Trophoblast cell (in vitro differentiated cells and primary cell): ENCODE measurements around the gene TSPO.

Experiments
- DNase-seq, 2 donors: peaks; one replicate each; pipeline ENCODE4 v3.0.0-alpha.2; 2016
- H2AFZ ChIP-seq: 2 replicates; pipeline ENCODE4 v1.6.1; 2013; ENCODE audit warnings: low read length, moderate library complexity, mild to moderate bottlenecking; ENCODE audit not compliant: insufficient read depth, poor library complexity
- H2AK5ac ChIP-seq: 2 replicates; pipeline ENCODE4 v1.6.1; 2013; ENCODE audit warnings: mild to moderate bottlenecking, low read length
- H2BK120ac ChIP-seq: 2 replicates; pipeline ENCODE4 v1.6.1; 2013; ENCODE audit warnings: low read length, mild to moderate bottlenecking, moderate library complexity; ENCODE audit not compliant: insufficient read depth, poor library complexity
- H2BK12ac ChIP-seq: 2 replicates; pipeline ENCODE4 v1.6.1; 2013; ENCODE audit warnings: mild to moderate bottlenecking, low read length, moderate library complexity
- H2BK5ac ChIP-seq: 2 replicates; pipeline ENCODE4 v1.6.1; 2013; ENCODE audit warnings: low read length, low read depth, moderate library complexity, mild to moderate bottlenecking; ENCODE audit not compliant: poor library complexity
- H3K14ac ChIP-seq: 2 replicates; pipeline ENCODE4 v1.6.1; 2013; ENCODE audit warnings: mild to moderate bottlenecking, low read length
- H3K18ac ChIP-seq: 2 replicates; pipeline ENCODE4 v1.6.1; 2013; ENCODE audit warnings: mild to moderate bottlenecking, low read length
- H3K23ac ChIP-seq: 2 replicates; pipeline ENCODE4 v1.6.1; 2013; ENCODE audit warnings: low read length
- H3K27ac ChIP-seq: 2 replicates; pipeline ENCODE4 v1.5.1; 2013; ENCODE audit warnings: low read depth, mild to moderate bottlenecking, inconsistent platforms, low read length, moderate library complexity
- H3K27me3 ChIP-seq: 2 replicates; pipeline ENCODE4 v1.6.1; 2013; ENCODE audit warnings: inconsistent platforms, mild to moderate bottlenecking, low read length, moderate library complexity; ENCODE audit not compliant: insufficient read depth
- H3K36me3 ChIP-seq, 2 experiments: 1 replicate in 1 of 2; 2 replicates in 1 of 2; pipeline ENCODE4 v1.6.1; 2013; ENCODE audit warnings: low read length in 2 of 2, mild to moderate bottlenecking in 2 of 2, moderate library complexity in 1 of 2; ENCODE audit not compliant: insufficient read depth in 2 of 2, control insufficient read depth in 1 of 2
- H3K4ac ChIP-seq: 2 replicates; pipeline ENCODE4 v1.6.1; 2013; ENCODE audit warnings: low read depth, mild to moderate bottlenecking, low read length, moderate library complexity
- H3K4me1 ChIP-seq, 2 experiments: 1 replicate in 1 of 2; 2 replicates in 1 of 2; pipeline ENCODE4 v1.6.1; 2013; ENCODE audit warnings: low read length in 2 of 2, mild to moderate bottlenecking in 2 of 2, moderate library complexity in 1 of 2; ENCODE audit not compliant: insufficient read depth in 2 of 2, control insufficient read depth in 1 of 2
- H3K4me2 ChIP-seq: 2 replicates; pipeline ENCODE4 v1.6.1; 2013; ENCODE audit warnings: inconsistent platforms, mild to moderate bottlenecking, low read length, moderate library complexity
- H3K4me3 ChIP-seq: 2 replicates; pipeline ENCODE4 v1.5.1; 2013; ENCODE audit warnings: mild to moderate bottlenecking, low read depth, low read length, inconsistent platforms
- H3K79me1 ChIP-seq: one replicate; pipeline ENCODE4 v1.6.1; 2013; ENCODE audit warnings: low read length
- H3K79me2 ChIP-seq: 2 replicates; pipeline ENCODE4 v1.6.1; 2013; ENCODE audit warnings: low read length, mild to moderate bottlenecking; ENCODE audit not compliant: control insufficient read depth, insufficient read depth, poor library complexity
- H3K9ac ChIP-seq: 2 replicates; pipeline ENCODE4 v1.6.1; 2013; ENCODE audit warnings: mild to moderate bottlenecking, low read length
- H3K9me3 ChIP-seq: 2 replicates; pipeline ENCODE4 v1.6.1; 2013; ENCODE audit warnings: low read depth, mild to moderate bottlenecking, control low read depth, inconsistent platforms, low read length; ENCODE audit not compliant: insufficient read depth
- H4K12ac ChIP-seq: 2 replicates; pipeline ENCODE4 v1.6.1; 2013; ENCODE audit warnings: low read depth, mild to moderate bottlenecking, low read length, moderate library complexity
- H4K8ac ChIP-seq: 2 replicates; pipeline ENCODE4 v1.6.1; 2013; ENCODE audit warnings: low read depth, mild to moderate bottlenecking, low read length, moderate library complexity
- H4K91ac ChIP-seq: one replicate; pipeline ENCODE4 v1.6.1; 2013; ENCODE audit warnings: low read depth, mild to moderate bottlenecking, low read length, moderate library complexity
- WGBS: extraction: QIAGEN DNeasy Blood & Tissue Kit; methylation state at CpG from one replicate; pipeline ENCODE4 v1.1.7; 2013; ENCODE audit warnings: missing lambda C conversion rate; ENCODE audit not compliant: insufficient read length, insufficient coverage; ENCODE audit errors: extremely low coverage; 5-methylcytosine and 5-hydroxymethylcytosine counted together

The TSPO gene

DNA sequence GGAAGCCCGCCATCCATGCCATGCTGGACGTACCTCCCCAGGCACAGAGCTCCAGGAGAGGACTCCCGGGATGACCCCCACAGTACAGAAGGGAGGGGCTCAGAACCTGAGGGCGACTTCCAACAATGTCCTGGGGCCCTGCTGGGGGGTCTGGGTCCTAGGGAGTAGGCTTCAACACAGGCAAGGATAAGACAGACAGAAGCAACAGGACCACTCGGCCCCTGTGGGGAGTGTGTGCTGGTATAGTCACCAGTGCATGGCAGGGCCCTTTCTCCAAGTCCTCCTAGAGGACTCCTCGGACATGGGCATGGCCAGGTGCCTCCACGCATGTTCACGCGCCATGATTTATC lies 18.7 kb downstream of the TSPO start:
- Histone ChIP-seq H3K4me3 (no peak overlapping the region), H4K91ac (no peak overlapping the region), H3K79me1 (peaks cover 4% of the 10 kb centered on the region), H3K27ac (no peak overlapping the region), H3K4me2 (no peak overlapping the region), H4K8ac (no peak overlapping the region), H3K9ac (no peak overlapping the region), H2AK5ac (no peak overlapping the region), H3K18ac (no peak overlapping the region), H3K14ac (no peak overlapping the region), H3K4ac (no peak overlapping the region), H3K4me1 (peaks cover 10 to 12% of the 10 kb centered on the region in 2 experiments), H2BK120ac (no peak overlapping the region), H3K79me2 (no peaks in the 10 kb centered on the region), H3K36me3 (peaks cover 44 to 55% of the 10 kb centered on the region in 2 experiments), H2AFZ (no peak overlapping the region), H3K27me3 (no peaks in the 10 kb centered on the region), H3K23ac (no peak overlapping the region), H4K12ac (no peak overlapping the region), H2BK12ac (no peak overlapping the region), H3K9me3 (no peaks in the 10 kb centered on the region), H2BK5ac (no peak overlapping the region)
- no peak for DNase-seq
- no CpG with 5 or more reads among the region's 9 CpGs for WGBS

DNA sequence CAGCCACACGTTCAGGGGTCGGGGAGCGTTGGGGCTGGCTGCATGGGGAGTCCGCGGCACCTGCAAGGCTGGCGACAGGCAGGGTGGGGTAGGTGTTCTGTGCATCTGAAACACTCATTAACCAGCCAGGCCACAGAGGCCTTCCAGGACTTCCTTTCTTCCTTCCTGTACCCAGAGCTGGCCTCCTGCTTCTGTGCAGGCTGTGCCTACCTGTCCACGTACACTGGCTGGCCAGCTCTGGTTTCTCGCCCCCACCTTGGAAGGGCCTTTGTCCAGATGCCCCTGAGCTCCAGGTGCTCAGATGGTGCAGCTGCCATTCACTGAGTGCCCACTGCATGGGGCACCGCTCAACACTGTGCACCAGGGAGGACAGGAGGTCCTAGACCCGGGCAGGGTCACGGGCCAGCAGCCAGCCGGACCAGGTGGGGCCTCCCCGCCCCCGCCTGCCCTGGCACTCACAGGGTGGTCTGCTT lies 19.7 kb downstream of the TSPO start:
- Histone ChIP-seq H3K4me2 (no peak overlapping the region), H3K79me2 (no peaks in the 10 kb centered on the region), H2BK12ac (no peak overlapping the region), H2BK5ac (no peak overlapping the region), H3K27ac (no peak overlapping the region), H3K4me3 (no peak overlapping the region), H2AFZ (no peak overlapping the region), H3K4ac (no peak overlapping the region), H3K23ac (no peak overlapping the region), H2AK5ac (no peak overlapping the region), H3K79me1 (peaks cover 4% of the 10 kb centered on the region), H4K91ac (no peak overlapping the region), H3K27me3 (no peaks in the 10 kb centered on the region), H3K36me3 (peaks cover 48 to 59% of the 10 kb centered on the region in 2 experiments), H2BK120ac (no peak overlapping the region), H4K12ac (no peak overlapping the region), H3K9ac (no peak overlapping the region), H3K14ac (no peak overlapping the region), H3K9me3 (no peaks in the 10 kb centered on the region), H3K4me1 (peaks cover 10 to 12% of the 10 kb centered on the region in 2 experiments), H3K18ac (no peak overlapping the region), H4K8ac (no peak overlapping the region)
- DNase-seq = no peak
- WGBS = no CpG with 5 or more reads among the region's 14 CpGs

- no peak overlapping the region for H2AK5ac ChIP-seq
- no peak overlapping the region for H3K4ac ChIP-seq
- no peak overlapping the region for H3K18ac ChIP-seq
- no peak overlapping the region for H3K9ac ChIP-seq
- no peak overlapping the region for H3K27ac ChIP-seq
- H3K4me3 ChIP-seq = no peak overlapping the region
- H4K91ac ChIP-seq = no peak overlapping the region
- H2BK5ac ChIP-seq = no peak overlapping the region
- no CpG with 5 or more reads among the region's 12 CpGs for WGBS
- peaks cover 4% of the 10 kb centered on the region for H3K79me1 ChIP-seq
- H3K9me3 ChIP-seq = no peaks in the 10 kb centered on the region
- H4K8ac ChIP-seq = no peak overlapping the region
- H3K14ac ChIP-seq = no peak overlapping the region
- no peak overlapping the region for H3K23ac ChIP-seq
- no peak overlapping the region for H3K4me2 ChIP-seq
- H3K4me1 ChIP-seq = peaks cover 10 to 12% of the 10 kb centered on the region in 2 experiments
- H3K79me2 ChIP-seq = no peaks in the 10 kb centered on the region
- H3K36me3 ChIP-seq = peaks cover 51 to 59% of the 10 kb centered on the region in 2 experiments
- H3K27me3 ChIP-seq = no peaks in the 10 kb centered on the region
- H2BK12ac ChIP-seq = no peak overlapping the region
- H2BK120ac ChIP-seq = no peak overlapping the region
- H4K12ac ChIP-seq = no peak overlapping the region
- no peak for DNase-seq
- no peak overlapping the region for H2AFZ ChIP-seq
Observed at GRCh38 chr22:43171607-43172006, 20.2 kb downstream of the TSPO start.

DNA sequence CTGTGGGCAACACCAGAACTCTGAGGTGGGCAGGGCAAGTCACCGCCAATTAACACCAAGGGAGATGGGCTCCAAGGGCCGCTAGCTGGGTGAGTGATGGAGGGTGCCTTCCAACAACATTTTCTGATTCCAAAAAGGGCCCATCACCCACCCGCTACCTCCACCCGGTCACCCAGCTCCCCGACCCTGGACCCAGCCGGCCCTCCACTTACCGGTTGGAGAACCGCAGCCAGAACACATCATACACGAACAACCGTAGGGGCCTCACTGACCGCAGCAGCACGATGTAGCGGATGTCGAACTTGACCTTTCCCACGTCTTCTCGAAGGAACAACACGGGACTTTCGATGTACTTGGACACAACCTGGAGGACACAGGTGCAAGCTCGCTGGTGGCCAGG lies 20.8 kb downstream of the TSPO start:
- peaks cover 51 to 58% of the 10 kb centered on the region in 2 experiments for H3K36me3 ChIP-seq
- no CpG with 5 or more reads among the region's 19 CpGs for WGBS
- peaks cover 4% of the 10 kb centered on the region for H3K79me1 ChIP-seq

More for the DNA sequence above, 20.8 kb downstream of the TSPO start:
- Histone ChIP-seq H3K4me3 (no peak overlapping the region), H3K14ac (no peak overlapping the region), H4K91ac (no peak overlapping the region), H3K4me1 (peaks cover 10 to 12% of the 10 kb centered on the region in 2 experiments), H3K4ac (no peak overlapping the region), H2BK5ac (no peak overlapping the region), H2BK12ac (no peak overlapping the region), H3K9me3 (no peaks in the 10 kb centered on the region), H2BK120ac (no peak overlapping the region), H2AFZ (no peak overlapping the region), H2AK5ac (no peak overlapping the region), H4K8ac (no peak overlapping the region), H3K9ac (no peak overlapping the region), H3K27me3 (no peaks in the 10 kb centered on the region), H4K12ac (no peak overlapping the region), H3K79me2 (no peaks in the 10 kb centered on the region), H3K23ac (no peak overlapping the region), H3K18ac (no peak overlapping the region), H3K27ac (no peak overlapping the region), H3K4me2 (no peak overlapping the region)
- DNase-seq = no peak
